HG02642 (cell line): ENCODE data around the gene NDUFB3.

Experiments
- ATAC-seq: cut with Tn5 transposase; IDR thresholded peaks from one replicate; pipeline ENCODE4 v1.9.1; 2021; ENCODE audit warnings: mild to moderate bottlenecking; ENCODE audit not compliant: unreplicated experiment, poor library complexity

NDUFB3 gene

GRCh38 chr2:201127152-201127511 lies 55.3 kb downstream of the NDUFB3 start:
- ATAC-seq: no peak

- ATAC-seq: no peak
Measured at GRCh38 chr2:201127570-201127969, 55.8 kb downstream of the NDUFB3 start.

GRCh38 chr2:201128033-201128432 lies 56.2 kb downstream of the NDUFB3 start:
- ATAC-seq: no peak

GRCh38 chr2:201128933-201129505 lies 57.2 kb downstream of the NDUFB3 start:
- ATAC-seq: no peak

GRCh38 chr2:201130524-201131186 lies 58.9 kb downstream of the NDUFB3 start:
- ATAC-seq: no peak

GRCh38 chr2:201132518-201132917 lies 60.7 kb downstream of the NDUFB3 start:
- peak; percentile 35 for ATAC-seq
